Caco-2 (cell line): Measurements from ENCODE around the gene MRI1. TPM values are rescaled to one million over a fixed set of nuclear protein-coding genes. Genes with fewer than 3 reads are reported as not detected.
A peak's percentile ranks its signal among the peaks of the same experiment; 100 is the strongest.

ENCODE experiments used
- BruUV-seq: library from RNA; stranded (reverse); fragments of 400-500 nt; replicated peaks from 2 replicates; lab custom pipeline; 2021; lab: Mats Ljungman, UMichigan
- CTCF ChIA-PET: fragments of 300-600 bp; sonication (Branson Sonifier 250); formaldehyde crosslinking; loops from one replicate; lab custom pipeline; 2022; ENCODE audit warnings: antibody characterized with exemption; lab: Charles Lee
- POLR2A ChIA-PET: fragments of 300-600 bp; sonication (Branson Sonifier 250); formaldehyde crosslinking; loops from one replicate; lab custom pipeline; 2022; ENCODE audit warnings: antibody characterized with exemption; lab: Charles Lee
- DNase-seq, 2 experiments: peaks; one replicate each; pipeline versions ENCODE4 v3.0.0 to v3.0.0-alpha.2; 2020 to 2022
- H3K27me3 ChIP-seq: replicated peaks from 2 replicates; pipeline ENCODE4 v1.6.0; 2011; ENCODE audit warnings: low read length; ENCODE audit not compliant: control insufficient read depth, insufficient read depth
- H3K36me3 ChIP-seq: 2 replicates; pipeline ENCODE4 v1.5.1; 2011; ENCODE audit warnings: low read length; ENCODE audit not compliant: control insufficient read depth, insufficient read depth
- H3K4me1 ChIP-seq: fragments of 250-450 bp; sonication (Bioruptor Pico); 2 replicates; pipeline ENCODE4 v1.5.1; 2020; ENCODE audit warnings: mild to moderate bottlenecking
- H3K4me3 ChIP-seq: 2 replicates; pipeline ENCODE4 v1.5.1; 2011; ENCODE audit warnings: low read depth, mild to moderate bottlenecking, control low read depth, low read length
- H3K9me3 ChIP-seq: fragments of 250-450 bp; sonication (Bioruptor Pico); 2 replicates; pipeline ENCODE4 v1.5.1; 2020; ENCODE audit warnings: mild to moderate bottlenecking, moderate library complexity
- H3K27ac Mint-ChIP-seq: one replicate; pipeline ENCODE4 v1.8.0; 2022; ENCODE audit warnings: mixed read lengths; ENCODE audit not compliant: unreplicated experiment
- H3K27me3 Mint-ChIP-seq: one replicate; pipeline ENCODE4 v1.8.0; 2022; ENCODE audit warnings: mixed read lengths; ENCODE audit not compliant: insufficient read depth, unreplicated experiment
- H3K36me3 Mint-ChIP-seq: one replicate; pipeline ENCODE4 v1.8.0; 2022; ENCODE audit warnings: mild to moderate bottlenecking, mixed read lengths; ENCODE audit not compliant: insufficient read depth, unreplicated experiment
- H3K4me1 Mint-ChIP-seq: one replicate; pipeline ENCODE4 v1.8.0; 2022; ENCODE audit warnings: low read depth, mixed read lengths; ENCODE audit not compliant: unreplicated experiment
- H3K4me3 Mint-ChIP-seq: one replicate; pipeline ENCODE4 v1.8.0; 2022; ENCODE audit warnings: mild to moderate bottlenecking, moderate library complexity, mixed read lengths; ENCODE audit not compliant: unreplicated experiment
- H3K9me3 Mint-ChIP-seq: one replicate; pipeline ENCODE4 v1.8.0; 2022; ENCODE audit warnings: mixed read lengths; ENCODE audit not compliant: unreplicated experiment
- intact Hi-C: fragments of 100-400 bp; cut with micrococcal nuclease; formaldehyde crosslinking; loops from one replicate; pipeline ENCODE4 v1.10.0; 2022; ENCODE audit not compliant: unreplicated experiment
- total RNA-seq: library from RNA; stranded (reverse); gene quantifications from 2 replicates; pipeline ENCODE4 v1.2.3, GENCODE V29; 2022
- TF ChIP-seq, protein P1 (sequence below), 2 experiments: fragments of 200-600 bp in 1 of 2; IDR thresholded peaks; 1 replicate in 1 of 2; 2 replicates in 1 of 2; pipeline versions ENCODE4 v1.5.1 to v1.8.0; 2011 to 2022; ENCODE audit warnings: antibody characterized with exemption in 1 of 2, control low read depth in 1 of 2, inconsistent platforms in 1 of 2, low read depth in 1 of 2, low read length in 1 of 2, mild to moderate bottlenecking in 1 of 2, moderate library complexity in 1 of 2; ENCODE audit not compliant: insufficient read depth in 1 of 2, severe bottlenecking in 1 of 2, unreplicated experiment in 1 of 2

Gene MRI1
- total RNA-seq, 1 experiment from 2014 or later = 25.7 TPM

DNA sequence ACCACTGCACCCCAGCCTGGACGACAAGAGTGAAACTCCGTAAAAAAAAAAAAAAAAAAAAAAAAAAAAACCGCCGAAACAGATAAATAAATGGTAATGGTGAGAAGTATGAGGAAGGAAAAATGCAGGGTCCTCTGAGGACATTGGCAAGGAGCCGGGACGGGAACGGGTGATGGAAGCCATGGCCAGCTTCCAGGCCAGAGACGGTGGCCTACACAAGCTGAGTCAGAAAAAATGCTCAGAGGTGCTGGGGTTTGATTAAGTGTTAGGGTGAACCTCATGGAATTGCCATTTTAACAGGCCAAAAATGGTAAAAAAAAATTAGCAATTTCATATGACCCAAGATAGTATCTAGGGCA lies 30.1 kb downstream of the MRI1 start:
- Mint-ChIP-seq H3K27ac (peak overlapping the region; percentile 99), H3K4me1 (peaks cover 9% of the 10 kb centered on the region), H3K4me3 (peak overlapping the region; percentile 97), H3K27me3 (no peaks in the 10 kb centered on the region), H3K9me3 (no peaks in the 10 kb centered on the region), H3K36me3 (peaks cover 12% of the 10 kb centered on the region)
- POLR2A ChIA-PET = interaction anchor here (1.5 to 1.7 kb wide), 2 partner anchors 30 to 342 kb away, joined by 5 to 9 read pairs; partner anchors contain the start of genes ASF1B and MRI1
- H3K4me3 ChIP-seq = peak overlapping the region; percentile 64
- TF ChIP-seq, protein P1, sequence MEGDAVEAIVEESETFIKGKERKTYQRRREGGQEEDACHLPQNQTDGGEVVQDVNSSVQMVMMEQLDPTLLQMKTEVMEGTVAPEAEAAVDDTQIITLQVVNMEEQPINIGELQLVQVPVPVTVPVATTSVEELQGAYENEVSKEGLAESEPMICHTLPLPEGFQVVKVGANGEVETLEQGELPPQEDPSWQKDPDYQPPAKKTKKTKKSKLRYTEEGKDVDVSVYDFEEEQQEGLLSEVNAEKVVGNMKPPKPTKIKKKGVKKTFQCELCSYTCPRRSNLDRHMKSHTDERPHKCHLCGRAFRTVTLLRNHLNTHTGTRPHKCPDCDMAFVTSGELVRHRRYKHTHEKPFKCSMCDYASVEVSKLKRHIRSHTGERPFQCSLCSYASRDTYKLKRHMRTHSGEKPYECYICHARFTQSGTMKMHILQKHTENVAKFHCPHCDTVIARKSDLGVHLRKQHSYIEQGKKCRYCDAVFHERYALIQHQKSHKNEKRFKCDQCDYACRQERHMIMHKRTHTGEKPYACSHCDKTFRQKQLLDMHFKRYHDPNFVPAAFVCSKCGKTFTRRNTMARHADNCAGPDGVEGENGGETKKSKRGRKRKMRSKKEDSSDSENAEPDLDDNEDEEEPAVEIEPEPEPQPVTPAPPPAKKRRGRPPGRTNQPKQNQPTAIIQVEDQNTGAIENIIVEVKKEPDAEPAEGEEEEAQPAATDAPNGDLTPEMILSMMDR (IDR thresholded peaks at IDR 0.05; ENCODE audit: insufficient read depth in 1 of 2, low read depth in 1 of 2, low read length in 1 of 2, severe bottlenecking in 1 of 2, unreplicated experiment in 1 of 2) = no peak
- CTCF ChIA-PET = interaction anchor here (2.0 kb wide), 1 partner anchor 68 kb away, joined by 10 read pairs; no protein-coding TSS in a partner anchor
- H3K4me1 ChIP-seq = no peaks in the 10 kb centered on the region
- DNase-seq = no peak
- no peaks in the 10 kb centered on the region for H3K36me3 ChIP-seq
- no peaks in the 10 kb centered on the region for H3K27me3 ChIP-seq
- intact Hi-C loops = loop anchor here (2.0 to 10.0 kb wide), 2 partner anchors 20 to 50 kb away; partner anchors contain the start of gene C19orf53
- H3K9me3 ChIP-seq = no peaks in the 10 kb centered on the region
- BruUV-seq = TSS peak; percentile 90

DNA sequence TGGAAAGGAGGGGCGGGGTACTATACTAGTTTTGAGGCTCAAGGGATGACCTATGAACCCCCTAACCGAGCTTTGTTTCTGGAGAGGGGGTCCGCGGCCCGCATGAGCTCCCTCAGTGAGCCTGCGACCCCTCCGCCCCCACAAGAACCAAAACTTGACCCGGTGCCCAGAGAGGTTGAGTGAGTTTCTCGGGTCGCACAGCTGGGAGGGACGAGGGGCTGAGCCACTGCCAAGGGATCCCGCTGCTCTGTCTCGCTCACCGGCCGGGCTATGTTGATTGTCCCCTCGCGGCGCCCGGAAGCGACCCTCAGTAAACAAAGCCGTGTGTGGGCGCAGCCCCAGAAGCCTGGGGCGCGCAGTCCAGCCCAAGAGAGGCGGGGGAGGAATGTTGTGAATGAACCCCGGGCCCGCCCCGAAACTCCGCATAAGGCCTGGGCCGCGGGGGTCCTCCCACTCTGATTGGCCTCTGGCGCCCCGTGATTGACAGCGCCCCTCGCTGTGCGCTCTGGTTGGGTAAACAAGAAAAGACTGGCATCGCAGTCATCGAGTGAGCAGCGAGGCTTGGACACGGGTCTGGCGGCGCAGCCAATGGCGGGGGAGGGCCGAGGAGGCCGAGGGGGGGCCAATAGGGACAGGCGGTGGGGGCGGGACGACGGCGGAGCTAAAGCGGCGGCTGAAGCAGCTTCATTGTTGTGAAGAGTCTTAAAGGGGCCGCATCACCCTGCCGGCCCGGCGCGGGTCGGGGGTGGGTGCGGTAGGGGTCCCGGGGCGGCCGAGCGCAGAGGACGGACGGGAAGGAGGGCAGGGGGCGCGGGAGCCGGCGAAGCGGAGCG lies 30.7 kb downstream of the MRI1 start, which contains the start of gene ZSWIM4:
TSS of gene ZSWIM4 (plus strand) at position 687 of the 833 bp plus-strand sequence. CDS start 206 bp downstream, outside the sequence.
- H3K4me1 Mint-ChIP-seq = peaks cover 9% of the 10 kb centered on the region
- intact Hi-C loops = loop anchor here (2.0 to 10.0 kb wide), 2 partner anchors 20 to 50 kb away; partner anchors contain the start of gene C19orf53
- no TSS peak for BruUV-seq
- peak within 1 kb of the TSS; percentile 99 for H3K27ac Mint-ChIP-seq
- Histone ChIP-seq H3K4me3 (peak within 1 kb of the TSS; percentile 80), H3K36me3 (no peaks in the 10 kb centered on the region), H3K4me1 (no peaks in the 10 kb centered on the region), H3K9me3 (no peaks in the 10 kb centered on the region), H3K27me3 (no peaks in the 10 kb centered on the region)
- peak within 1 kb of the TSS; percentile 97 for H3K4me3 Mint-ChIP-seq
- POLR2A ChIA-PET = interaction anchor here (0.6 to 1.7 kb wide), 6 partner anchors 11 to 342 kb away, joined by 3 to 9 read pairs (median 4); partner anchors contain the start of genes ASF1B, MRI1 and PRKACA
- no peaks in the 10 kb centered on the region for H3K9me3 Mint-ChIP-seq
- DNase-seq = peak; percentile 98 to 99
- H3K27me3 Mint-ChIP-seq = no peaks in the 10 kb centered on the region
- CTCF ChIA-PET = interaction anchor here (0.6 to 2.0 kb wide), 3 partner anchors 10 to 67 kb away, joined by 3 to 10 read pairs (median 3); no protein-coding TSS in a partner anchor
- TF ChIP-seq, protein P1 (IDR thresholded peaks at IDR 0.05; ENCODE audit: insufficient read depth in 1 of 2, low read depth in 1 of 2, low read length in 1 of 2, severe bottlenecking in 1 of 2, unreplicated experiment in 1 of 2) = no peak
- peaks cover 12% of the 10 kb centered on the region for H3K36me3 Mint-ChIP-seq
